Effector CD4-positive, alpha-beta T cell (primary cell): ENCODE measurements around the gene PARD3B.

Experiments used
- DNase-seq: peaks from one replicate; pipeline ENCODE4 v3.0.0-alpha.2; 2020

Gene PARD3B

GRCh38 chr2:204913312-204913711 is 368.0 kb downstream of the PARD3B start:
- DNase-seq, result no peak

DNA sequence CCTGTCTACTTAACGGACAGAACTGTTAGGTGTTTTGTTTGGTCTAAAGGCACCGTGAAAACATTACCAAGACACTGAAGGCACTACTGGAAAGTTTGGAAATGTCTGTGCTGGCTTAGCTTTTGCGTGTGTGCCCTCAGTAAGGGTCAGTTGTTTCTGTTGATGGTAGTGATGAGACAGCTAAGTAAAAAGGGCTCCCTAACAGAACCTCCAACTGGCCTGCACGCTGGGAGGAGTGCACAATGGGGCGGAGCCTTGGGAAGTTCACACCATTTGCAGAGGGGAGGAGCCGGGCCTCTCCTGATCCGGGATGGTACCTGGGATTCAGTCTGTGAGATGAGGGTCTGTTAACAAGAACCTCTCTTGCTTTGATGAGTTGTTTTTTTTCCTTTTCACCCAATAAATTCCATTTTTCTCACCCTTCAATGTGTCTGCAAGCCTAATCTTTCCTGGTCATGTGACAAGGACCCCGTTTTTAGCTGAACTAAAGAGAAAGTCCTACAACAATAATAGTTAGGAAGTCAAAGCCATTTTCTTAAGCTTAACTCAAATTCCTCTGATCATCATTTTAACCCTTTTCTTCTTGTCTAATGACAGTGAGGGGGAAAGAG is 368.7 kb downstream of the PARD3B start:
- no peak for DNase-seq

DNA sequence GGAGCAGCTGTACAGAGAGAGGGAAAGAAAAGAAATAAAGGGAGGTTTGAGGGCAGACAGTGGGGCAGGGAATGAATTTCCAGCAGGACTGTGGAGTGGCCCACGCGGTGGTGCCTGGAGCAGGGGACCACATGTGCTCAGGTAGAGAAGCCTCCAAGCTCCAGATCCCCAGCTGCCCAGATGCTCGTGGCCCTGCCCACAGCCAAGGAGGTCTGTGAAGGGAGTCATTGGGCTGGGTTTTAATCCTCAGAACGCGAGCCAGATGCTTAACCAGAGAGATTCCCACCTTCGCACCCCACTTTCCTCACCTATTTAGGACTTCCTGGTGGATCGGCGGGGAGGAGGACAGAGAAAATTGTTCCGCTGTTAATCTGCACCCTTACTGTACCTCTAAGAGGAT is 369.4 kb downstream of the PARD3B start:
- no peak for DNase-seq

GRCh38 chr2:204917089-204917701 is 371.9 kb downstream of the PARD3B start:
- no peak for DNase-seq

DNA sequence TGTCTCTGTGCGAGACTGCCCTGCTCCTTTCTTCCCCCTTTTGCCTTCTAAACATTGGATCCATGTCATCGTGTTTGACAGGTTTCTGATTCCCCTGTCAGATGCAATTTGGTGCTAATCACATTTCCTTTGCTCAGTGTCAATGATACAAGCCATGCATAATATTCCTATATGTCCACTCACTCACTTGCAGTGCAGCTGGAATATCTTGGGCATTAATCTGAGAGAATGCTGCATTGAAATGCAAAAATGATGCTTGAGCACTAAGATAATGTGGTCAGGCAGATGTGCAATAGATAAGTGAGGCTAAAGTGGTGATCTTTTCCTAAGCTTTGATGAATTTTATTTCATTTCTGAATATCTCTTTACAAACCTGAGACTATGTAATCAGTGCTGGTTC is 375.5 kb downstream of the PARD3B start:
- no peak for DNase-seq

- DNase-seq, result no peak
Observed at GRCh38 chr2:204923957-204924356, 378.7 kb downstream of the PARD3B start.

GRCh38 chr2:204931562-204931961 is 386.3 kb downstream of the PARD3B start:
- DNase-seq, result no peak

- no peak for DNase-seq
Observed at GRCh38 chr2:204933735-204934374, 388.6 kb downstream of the PARD3B start.

GRCh38 chr2:204944927-204945326 is 399.7 kb downstream of the PARD3B start:
- DNase-seq, result no peak

DNA sequence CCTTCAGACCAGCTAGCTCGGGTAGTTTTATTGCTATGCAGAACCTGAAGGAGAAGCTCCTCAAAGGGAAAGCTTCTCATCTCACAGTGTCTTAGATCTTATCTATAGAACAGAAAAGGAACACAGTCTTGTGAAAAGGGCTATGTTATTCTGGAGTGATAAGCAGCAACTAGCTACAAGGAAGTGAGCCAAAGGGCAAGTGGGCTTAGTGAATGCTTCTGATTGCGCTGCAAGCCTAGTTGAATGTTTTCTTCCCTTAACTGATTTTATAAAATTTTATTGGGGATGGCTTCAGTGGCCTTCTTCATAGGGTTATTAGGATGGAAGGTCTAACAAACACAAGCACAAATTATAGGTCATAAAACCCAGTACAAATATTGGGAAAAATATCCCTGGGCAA is 400.1 kb downstream of the PARD3B start:
- no peak for DNase-seq

GRCh38 chr2:204946892-204947291 is 401.6 kb downstream of the PARD3B start:
- DNase-seq, result no peak

GRCh38 chr2:204947405-204947804 is 402.1 kb downstream of the PARD3B start:
- no peak for DNase-seq

DNA sequence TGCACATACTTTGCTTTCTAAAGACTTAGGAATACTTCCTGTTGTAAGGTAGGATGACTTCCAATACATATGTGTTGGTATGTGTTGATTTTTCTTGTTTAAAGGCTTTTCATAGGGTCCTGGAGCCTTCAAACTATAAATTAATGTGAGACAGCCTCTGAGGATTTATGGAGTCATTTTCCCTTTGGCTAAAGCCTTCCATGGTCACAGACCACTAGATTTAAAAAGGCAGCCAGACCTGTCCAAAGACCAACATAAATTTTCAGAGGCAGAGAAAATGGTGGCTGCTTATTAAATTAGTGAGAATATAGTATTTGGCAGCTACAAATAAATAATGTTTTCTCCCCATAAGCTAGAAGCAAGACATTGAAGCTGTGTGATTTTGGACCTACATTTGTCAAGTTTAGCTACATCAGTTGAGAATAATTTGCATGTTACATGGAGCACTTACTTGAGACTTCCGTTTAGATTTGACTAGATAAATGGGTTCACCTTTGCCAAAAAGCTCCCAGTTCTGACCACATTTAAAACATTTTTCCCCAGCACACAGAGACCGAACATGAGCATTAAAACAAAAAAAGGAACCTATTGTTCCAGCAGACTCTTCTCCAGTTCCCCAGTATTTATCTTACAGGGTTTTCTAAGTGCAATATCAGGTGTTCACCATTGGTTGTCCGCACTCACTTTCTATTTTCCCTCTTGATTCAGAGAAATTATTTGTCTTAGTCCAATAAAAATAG is 402.9 kb downstream of the PARD3B start:
- no peak for DNase-seq

GRCh38 chr2:204948822-204949221 is 403.5 kb downstream of the PARD3B start:
- no peak for DNase-seq

DNA sequence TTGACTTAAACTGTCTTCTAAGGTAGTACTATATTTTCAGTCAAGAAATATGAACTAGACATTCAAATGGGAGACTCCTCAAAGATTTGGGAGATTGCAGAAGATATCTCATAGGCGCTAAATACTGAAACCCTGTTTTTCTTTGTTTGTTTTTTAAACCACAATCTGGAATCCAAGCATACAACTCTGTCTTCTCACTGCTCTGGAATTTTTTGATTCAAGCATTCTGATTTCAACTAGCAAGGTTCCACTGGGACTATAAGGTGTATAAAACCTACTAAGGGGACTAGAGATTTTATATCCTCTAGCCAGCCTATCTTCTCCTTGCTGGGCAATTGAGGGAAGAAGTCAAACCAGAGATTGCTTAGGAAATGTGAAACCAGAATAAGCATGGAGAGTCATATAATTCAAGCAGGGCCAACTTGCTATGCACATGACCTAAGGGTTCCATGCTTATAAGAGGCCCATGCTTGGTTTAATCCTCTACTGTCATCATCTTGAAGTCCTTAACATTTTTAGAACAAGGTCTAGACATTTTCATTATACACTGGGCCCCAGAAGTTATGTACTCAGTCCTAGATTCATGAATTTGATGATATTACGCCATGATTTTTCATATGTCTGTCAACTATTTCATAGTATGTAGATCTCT is 405.5 kb downstream of the PARD3B start:
- DNase-seq, result no peak

DNA sequence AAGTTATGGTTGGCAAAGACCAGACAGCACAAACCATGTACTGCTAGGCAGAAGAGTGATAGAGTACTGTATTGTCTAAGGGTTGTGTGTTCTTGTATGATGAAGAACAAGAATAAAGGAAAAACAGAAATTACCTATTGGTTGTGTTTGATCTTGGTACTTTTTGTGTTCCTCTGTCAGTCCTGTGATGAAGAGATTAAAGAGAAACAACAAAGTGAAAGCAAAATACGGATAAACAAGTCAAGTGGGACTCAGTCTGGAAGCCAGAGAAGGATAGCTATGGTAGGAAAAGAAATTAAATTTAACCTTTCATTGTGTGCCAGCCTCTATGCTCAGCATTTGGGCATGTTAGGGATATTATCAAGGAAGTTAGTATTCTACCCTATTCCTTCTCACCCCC is 413.1 kb downstream of the PARD3B start:
- no peak for DNase-seq

DNA sequence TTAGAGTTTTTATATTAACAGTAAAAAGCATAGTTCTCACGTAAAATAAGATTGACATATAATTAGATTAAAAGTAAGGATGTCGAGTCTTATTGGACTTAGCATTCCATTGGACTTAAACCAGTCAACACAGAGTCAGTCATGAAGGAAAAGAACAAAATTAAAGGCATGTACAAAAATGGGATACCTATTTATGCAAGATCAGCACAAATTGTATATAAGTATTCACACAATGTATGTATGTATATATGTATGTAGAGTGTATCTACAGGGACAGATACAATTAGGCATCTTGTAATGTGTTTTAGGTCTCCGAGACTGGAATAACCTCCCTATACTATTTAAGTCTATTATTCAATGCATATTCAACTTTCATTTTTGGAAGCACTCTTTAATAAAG is 419.1 kb downstream of the PARD3B start:
- DNase-seq, result no peak

DNA sequence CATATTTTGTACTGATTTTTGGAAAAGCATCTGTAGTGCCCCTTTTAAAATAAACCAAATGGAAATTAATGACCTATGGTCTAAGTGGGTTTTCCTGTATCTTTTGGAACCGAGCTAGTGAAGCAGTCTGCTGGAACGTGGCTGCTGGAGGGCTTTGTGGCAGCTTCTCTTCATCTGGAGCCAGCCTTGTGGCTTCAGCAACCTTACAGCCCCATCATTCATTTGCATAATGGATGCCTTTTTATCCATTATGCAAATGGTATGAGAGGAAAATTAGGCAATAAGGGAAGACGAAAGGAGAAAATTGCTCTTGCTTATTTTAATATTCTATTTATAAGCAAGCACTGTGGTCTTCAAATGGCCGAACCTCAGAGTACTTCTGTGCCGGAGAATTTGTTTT is 421.0 kb downstream of the PARD3B start:
- DNase-seq, result no peak

DNA sequence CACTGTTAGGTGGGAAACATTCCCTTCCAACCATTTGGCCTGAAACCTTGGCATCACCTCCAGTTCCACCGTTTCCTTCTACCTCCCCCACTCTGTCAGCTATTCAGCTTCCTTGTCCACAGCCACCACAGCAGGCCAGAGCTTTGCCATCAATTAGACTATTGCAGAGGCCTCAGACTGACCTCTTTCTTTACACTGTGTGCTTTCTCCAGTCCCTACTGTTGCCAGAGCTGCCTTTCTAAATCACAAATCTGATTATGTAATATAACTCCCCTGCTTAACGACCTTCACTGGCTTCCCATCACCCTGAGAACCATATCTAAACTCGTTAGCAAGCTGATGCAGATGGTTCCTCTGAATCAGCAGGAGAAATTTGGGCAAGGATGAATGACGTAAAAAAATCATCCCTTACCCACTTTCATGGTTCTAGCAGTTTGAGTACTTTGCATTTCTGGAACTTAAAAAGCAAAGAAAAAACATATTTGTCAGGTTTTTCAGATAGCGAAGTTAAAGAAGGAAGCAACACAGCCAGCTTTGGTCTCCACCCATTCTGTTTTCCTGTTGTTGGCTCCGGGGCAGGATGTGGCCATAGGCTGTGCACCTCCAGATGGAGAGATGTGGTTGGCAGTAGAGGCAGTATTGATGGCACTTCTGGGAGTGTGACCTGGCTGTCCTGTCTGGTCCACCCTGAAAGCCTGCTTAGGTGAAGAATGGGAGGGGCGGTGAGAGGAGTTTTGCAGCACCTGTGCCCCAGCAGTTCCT is 422.1 kb downstream of the PARD3B start:
- peak; percentile 23 for DNase-seq

DNA sequence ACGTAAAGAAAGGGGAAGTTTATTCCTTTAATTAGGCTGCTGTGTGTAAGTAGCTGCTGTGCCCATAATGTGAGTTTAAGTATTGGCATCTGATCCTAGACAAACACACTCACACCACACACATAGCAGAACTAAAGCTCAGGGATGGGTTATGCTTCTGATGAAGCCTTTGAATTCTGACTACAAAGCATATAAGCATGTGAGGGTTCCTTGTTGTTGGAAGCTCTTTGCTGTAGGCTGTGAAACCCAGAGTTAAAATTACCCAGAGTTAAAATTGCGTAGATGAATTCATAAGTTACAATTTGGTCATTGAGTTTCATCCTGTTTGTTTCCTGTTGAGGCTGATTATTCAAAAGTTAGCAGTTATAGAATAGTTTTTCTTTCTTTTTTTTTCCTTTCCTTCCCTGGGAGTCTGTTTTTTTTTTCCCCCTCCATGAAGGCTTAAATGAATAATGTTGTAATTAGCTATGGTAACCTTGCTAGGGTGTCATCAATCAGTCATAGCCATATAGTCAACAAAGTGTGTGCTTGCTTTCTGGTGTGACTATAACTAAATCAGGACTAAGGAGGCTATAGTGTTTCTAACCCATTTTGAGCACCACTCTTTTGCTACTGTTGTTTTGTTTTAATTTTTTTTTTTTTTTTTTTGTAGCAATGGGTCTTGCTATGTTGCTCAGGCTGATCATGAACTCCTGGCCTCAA is 426.1 kb downstream of the PARD3B start:
- DNase-seq, result no peak

- no peak for DNase-seq
Observed at GRCh38 chr2:204972161-204972560, 426.9 kb downstream of the PARD3B start.
